Peyer's patch (tissue), 4 donors: ENCODE measurements around the gene INTS1.

Source experiments
- POLR2A ChIP-seq, 2 donors: fragments of 450-650 bp; IDR thresholded peaks; one replicate each; pipeline ENCODE4 v1.5.1; 2017; ENCODE audit warnings: antibody characterized with exemption in 2 of 2, mild to moderate bottlenecking in 2 of 2, moderate library complexity in 2 of 2
- TF ChIP-seq, protein P1 (sequence below), 6 experiments: fragments of 450-650 bp in 4 of 6; fragments of 200-600 bp in 2 of 6; sonication (generic) in 1 of 6; IDR thresholded peaks; one replicate each; pipeline ENCODE4 v1.5.1; 2017 to 2019; ENCODE audit warnings: antibody characterized with exemption in 6 of 6, mild to moderate bottlenecking in 3 of 6, moderate library complexity in 1 of 6

DNA sequence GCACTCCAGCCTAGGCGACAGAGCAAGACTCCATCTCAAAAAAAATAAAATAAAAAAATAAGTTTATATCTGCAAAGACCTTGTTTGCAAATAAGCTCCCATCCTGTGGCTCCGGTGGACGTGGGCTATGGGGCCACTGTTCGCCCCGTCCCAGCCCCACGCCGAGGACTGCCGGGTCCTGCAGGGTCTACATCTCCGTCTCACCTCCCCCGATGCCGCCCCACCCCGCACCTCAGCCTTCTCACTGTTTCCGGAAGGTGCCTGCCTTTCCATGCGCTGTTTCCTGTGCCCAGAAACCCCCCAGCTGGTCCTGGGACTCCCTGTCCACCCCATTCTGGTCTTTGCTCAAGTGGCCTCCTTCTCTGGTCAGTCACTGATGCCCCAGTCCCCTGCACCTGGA, 5.0 kb upstream of the INTS1 start:
- TF ChIP-seq, protein P1, sequence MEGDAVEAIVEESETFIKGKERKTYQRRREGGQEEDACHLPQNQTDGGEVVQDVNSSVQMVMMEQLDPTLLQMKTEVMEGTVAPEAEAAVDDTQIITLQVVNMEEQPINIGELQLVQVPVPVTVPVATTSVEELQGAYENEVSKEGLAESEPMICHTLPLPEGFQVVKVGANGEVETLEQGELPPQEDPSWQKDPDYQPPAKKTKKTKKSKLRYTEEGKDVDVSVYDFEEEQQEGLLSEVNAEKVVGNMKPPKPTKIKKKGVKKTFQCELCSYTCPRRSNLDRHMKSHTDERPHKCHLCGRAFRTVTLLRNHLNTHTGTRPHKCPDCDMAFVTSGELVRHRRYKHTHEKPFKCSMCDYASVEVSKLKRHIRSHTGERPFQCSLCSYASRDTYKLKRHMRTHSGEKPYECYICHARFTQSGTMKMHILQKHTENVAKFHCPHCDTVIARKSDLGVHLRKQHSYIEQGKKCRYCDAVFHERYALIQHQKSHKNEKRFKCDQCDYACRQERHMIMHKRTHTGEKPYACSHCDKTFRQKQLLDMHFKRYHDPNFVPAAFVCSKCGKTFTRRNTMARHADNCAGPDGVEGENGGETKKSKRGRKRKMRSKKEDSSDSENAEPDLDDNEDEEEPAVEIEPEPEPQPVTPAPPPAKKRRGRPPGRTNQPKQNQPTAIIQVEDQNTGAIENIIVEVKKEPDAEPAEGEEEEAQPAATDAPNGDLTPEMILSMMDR (IDR thresholded peaks at IDR 0.05) = no peak
- TF ChIP-seq POLR2A (IDR thresholded peaks at IDR 0.05) = no peak
